22Rv1 (cell line): ENCODE measurements around the gene TEX261.

ENCODE experiments used
- H3K27ac ChIP-seq: fragments of 450-650 bp; 2 replicates; pipeline ENCODE4 v1.5.1; 2017
- ZFX ChIP-seq: fragments of 450-650 bp; IDR thresholded peaks from 2 replicates; pipeline ENCODE4 v1.6.1; 2017; ENCODE audit warnings: antibody characterized with exemption, borderline replicate concordance
- TF ChIP-seq, protein P1 (sequence below): fragments of 450-650 bp; IDR thresholded peaks from 2 replicates; pipeline ENCODE4 v1.5.1; 2017; ENCODE audit warnings: mild to moderate bottlenecking

The TEX261 gene

DNA sequence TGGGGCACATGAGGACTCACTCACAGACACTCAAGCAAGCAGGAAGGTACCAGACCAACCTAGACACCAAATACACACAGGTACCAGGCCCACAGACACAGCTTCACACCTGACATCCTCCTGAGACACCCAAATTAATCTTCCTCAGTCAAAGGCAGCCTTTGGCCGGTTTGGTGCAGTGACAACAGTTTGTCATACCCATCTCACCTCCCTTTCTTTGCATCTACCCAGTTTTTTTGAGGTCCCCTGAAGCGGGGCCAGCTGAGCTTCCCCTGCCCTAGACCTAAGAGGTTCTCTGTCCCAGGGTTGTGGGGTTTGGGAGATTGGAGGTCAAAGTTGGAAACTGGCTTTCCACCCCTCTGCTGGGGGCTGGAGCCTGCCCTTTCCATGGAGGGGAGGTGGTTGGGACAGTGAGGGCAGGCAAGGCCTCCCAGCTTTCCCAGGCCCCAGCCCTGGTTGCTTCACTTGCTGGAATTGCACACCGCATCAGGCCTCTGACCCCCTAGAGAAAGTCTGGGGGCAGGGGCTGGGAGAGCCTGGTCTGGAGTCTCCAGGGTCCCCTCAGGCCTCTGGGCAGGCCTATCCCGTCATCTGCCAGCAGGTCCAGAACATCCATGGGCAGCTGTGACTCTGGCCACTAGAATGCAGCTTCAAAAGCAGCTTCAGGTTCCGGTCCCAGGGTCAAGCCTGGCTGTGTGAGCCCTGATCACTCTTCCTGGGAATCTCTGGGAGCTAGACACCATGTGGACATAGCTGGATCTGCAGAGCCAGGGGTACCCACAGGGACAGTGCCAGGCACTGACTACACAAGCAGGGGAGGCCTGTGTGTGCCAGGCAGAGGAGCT is 12.5 kb upstream of the TEX261 start:
- no peak overlapping the region for H3K27ac ChIP-seq
- TF ChIP-seq, protein P1, sequence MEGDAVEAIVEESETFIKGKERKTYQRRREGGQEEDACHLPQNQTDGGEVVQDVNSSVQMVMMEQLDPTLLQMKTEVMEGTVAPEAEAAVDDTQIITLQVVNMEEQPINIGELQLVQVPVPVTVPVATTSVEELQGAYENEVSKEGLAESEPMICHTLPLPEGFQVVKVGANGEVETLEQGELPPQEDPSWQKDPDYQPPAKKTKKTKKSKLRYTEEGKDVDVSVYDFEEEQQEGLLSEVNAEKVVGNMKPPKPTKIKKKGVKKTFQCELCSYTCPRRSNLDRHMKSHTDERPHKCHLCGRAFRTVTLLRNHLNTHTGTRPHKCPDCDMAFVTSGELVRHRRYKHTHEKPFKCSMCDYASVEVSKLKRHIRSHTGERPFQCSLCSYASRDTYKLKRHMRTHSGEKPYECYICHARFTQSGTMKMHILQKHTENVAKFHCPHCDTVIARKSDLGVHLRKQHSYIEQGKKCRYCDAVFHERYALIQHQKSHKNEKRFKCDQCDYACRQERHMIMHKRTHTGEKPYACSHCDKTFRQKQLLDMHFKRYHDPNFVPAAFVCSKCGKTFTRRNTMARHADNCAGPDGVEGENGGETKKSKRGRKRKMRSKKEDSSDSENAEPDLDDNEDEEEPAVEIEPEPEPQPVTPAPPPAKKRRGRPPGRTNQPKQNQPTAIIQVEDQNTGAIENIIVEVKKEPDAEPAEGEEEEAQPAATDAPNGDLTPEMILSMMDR = no peak
- TF ChIP-seq ZFX = no peak

DNA sequence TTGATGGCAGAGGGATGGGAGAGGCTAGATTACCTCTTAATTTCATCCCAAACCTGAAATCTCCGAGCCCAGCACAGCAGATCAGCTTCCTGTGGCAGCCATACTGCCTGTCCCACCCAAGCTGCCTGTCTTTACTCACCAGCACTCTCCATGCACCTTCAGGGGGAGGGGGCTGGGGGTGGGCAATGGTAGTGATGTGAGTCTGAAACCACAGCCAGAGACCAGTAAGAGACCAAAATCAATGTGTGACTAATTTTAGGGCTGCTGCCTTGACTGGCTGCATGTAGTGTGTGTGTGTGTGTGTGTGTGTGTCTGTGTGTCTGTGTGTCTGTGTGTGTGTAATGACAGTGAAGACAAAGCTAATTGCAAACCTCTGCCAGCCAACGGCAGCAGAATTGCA is 11.7 kb upstream of the TEX261 start:
- TF ChIP-seq, protein P1 = no peak
- TF ChIP-seq ZFX = no peak
- no peak overlapping the region for H3K27ac ChIP-seq

DNA sequence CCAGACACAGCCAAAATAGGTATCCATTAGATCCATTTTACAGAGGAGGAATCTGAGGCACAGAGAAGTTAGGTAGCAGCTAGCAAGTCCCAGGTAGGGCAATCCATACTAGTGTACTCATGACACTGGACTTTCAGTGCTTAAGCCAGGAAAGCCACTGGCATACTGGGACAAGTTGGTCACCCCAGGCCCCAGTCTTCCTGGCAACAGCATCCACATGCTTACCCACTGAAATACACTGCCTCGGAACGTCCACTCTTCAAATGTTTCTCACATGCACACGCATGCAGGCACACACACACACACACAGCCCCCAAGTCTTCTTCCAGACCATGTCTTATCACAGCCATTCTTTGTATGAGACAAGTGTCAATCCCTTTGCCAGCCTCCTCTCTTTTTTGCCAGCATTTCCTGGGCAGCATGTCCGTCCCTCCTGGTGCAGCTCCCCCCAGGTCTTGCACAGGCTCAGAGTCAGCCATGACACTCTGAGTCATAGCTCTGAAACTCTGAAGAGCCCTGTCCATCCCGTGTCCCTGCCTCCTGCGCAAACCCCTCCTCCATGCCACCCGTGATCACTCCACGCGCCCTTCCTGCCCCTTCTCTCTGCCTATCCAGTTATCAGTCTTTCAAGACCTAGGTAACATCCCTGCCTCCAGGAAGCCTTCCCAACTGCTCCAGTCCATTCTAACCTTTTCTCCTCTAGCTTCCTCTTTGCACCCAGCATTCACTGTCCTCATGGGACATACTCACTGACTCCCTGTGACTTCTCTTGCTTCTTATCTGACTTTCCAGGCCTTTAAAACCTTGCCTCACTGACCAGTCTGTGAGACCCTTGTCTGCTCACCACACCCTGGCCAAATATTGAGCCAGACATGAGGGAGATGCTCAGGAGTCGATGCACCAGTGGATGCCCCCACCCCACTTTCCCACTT is 10.9 kb upstream of the TEX261 start:
- TF ChIP-seq ZFX = no peak
- TF ChIP-seq, protein P1 = no peak
- H3K27ac ChIP-seq = no peak overlapping the region

DNA sequence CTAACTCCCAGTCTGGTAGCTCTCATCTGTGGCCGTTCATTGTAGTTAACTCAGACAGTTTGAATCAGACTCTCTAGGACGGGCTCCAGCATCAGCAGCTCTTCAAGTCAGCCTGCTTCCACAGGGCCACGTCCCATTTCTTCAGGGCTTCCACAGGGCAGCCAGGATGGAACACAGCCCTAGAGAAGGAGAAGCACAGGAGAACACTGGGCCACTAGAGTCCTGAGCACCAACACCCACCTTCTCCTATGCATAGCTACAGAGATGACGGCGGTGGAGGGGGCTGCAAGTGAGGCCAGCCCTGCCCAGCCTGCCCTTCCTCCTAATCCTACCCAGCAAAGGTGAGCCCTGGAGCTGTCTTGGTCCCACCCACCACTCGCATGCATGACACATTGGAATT is 10.2 kb upstream of the TEX261 start:
- no peak overlapping the region for H3K27ac ChIP-seq
- TF ChIP-seq, protein P1 = no peak
- TF ChIP-seq ZFX = no peak

DNA sequence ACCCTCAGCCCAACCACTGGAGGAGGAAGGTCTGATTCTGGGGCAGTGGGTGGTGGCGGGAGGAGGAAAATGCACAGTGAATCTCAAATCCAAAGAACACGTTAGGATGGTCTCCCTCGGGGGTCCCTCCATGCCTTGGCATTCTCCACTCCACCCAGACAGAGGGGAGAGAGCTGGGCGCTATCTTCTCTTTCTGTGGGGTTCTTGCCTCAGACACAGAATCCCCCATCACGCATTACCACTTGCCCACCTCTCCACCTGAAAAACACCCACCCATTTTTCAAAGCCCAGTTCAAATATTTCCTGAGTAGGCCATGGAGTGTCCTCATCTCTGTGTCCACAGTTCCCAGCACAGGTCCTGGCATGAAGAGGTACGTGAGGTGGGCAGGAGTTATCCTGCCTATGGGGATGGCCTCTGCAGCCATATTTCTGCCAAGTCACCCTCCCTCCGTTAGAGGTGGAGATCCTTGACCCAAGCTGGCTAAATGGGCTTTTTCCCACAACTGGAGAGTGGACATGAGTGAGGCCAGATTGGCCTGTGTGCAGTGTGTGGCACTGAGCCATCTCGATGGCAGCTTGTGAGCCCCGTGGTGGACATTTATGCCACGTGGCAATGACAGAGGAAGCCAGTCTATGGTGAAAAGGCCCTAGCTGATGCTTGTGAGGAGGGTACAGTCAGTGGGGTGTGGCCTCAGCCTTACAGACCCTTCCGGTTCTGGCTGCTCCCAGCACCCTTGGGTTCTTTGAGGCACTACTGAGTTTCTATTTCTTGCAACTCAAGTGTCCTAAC is 9.5 kb upstream of the TEX261 start:
- H3K27ac ChIP-seq = no peak overlapping the region

DNA sequence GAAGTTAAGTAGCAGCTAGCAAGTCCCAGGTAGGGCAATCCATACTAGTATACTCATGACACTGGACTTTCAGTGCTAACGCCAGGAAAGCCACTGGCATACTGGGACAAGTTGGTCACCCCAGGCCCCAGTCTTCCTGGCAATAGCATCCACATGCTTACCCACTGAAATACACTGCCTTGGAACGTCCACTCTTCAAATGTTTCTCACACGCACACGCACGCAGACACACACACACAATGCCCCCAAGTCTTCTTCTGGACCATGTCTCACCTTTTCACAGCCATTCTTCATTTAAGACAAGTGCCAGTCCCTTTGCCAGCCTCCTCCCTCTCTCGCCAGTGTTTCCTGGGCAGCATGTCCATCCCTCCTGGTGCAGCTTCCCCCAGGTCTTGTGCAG is 8.7 kb upstream of the TEX261 start:
- TF ChIP-seq, protein P1 = no peak
- TF ChIP-seq ZFX = no peak
- H3K27ac ChIP-seq = no peak overlapping the region

More for the DNA sequence above, 9.5 kb upstream of the TEX261 start:
- TF ChIP-seq, protein P1 = no peak
- no peak for TF ChIP-seq ZFX
